DOHH2 (cell line): ENCODE measurements around the gene YPEL5.

Experiments
- H3F3A ChIP-seq: fragments of 200-600 bp; sonication (generic), shearing (Covaris generic); 2 replicates; pipeline ENCODE4 v1.6.0; 2016; ENCODE audit warnings: antibody characterized with exemption, mild to moderate bottlenecking; ENCODE audit not compliant: control insufficient read depth, insufficient read depth
- H3K27ac ChIP-seq: fragments of 200-600 bp; sonication (generic); 2 replicates; pipeline ENCODE4 v1.5.1; 2014; ENCODE audit warnings: low read depth, mild to moderate bottlenecking, low read length, moderate library complexity
- H3K27me3 ChIP-seq: fragments of 200-600 bp; sonication (generic); 2 replicates; pipeline ENCODE4 v1.6.1; 2014; ENCODE audit warnings: mild to moderate bottlenecking, low read length, mixed read lengths; ENCODE audit not compliant: control insufficient read depth
- H3K36me3 ChIP-seq: fragments of 200-600 bp; sonication (generic); 2 replicates; pipeline ENCODE4 v1.6.1; 2014; ENCODE audit warnings: mild to moderate bottlenecking, low read length, moderate library complexity, mixed read lengths; ENCODE audit not compliant: control insufficient read depth
- H3K4me1 ChIP-seq: fragments of 200-600 bp; sonication (generic); 2 replicates; pipeline ENCODE4 v1.6.1; 2014; ENCODE audit warnings: mild to moderate bottlenecking, low read length, mixed read lengths; ENCODE audit not compliant: control insufficient read depth
- H3K4me2 ChIP-seq: fragments of 200-600 bp; sonication (generic); 2 replicates; pipeline ENCODE4 v1.6.0; 2014; ENCODE audit warnings: mild to moderate bottlenecking, low read length, moderate library complexity
- H3K4me3 ChIP-seq: fragments of 200-600 bp; sonication (generic); 2 replicates; pipeline ENCODE4 v1.5.1; 2014; ENCODE audit warnings: mild to moderate bottlenecking, low read length, mixed read lengths
- H3K79me2 ChIP-seq: fragments of 200-600 bp; sonication (generic); 2 replicates; pipeline ENCODE4 v1.6.1; 2014; ENCODE audit warnings: mild to moderate bottlenecking, low read length, mixed read lengths; ENCODE audit not compliant: control insufficient read depth
- H3K9me2 ChIP-seq: fragments of 200-600 bp; sonication (generic); replicated peaks from 2 replicates; pipeline ENCODE4 v1.6.1; 2014; ENCODE audit warnings: mild to moderate bottlenecking, low read length, mixed read lengths; ENCODE audit not compliant: control insufficient read depth
- H3K9me3 ChIP-seq: fragments of 200-600 bp; sonication (generic); 2 replicates; pipeline ENCODE4 v1.6.1; 2014; ENCODE audit warnings: antibody characterized with exemption, low read length, mixed read lengths; ENCODE audit not compliant: control insufficient read depth, insufficient read depth
- H4K20me1 ChIP-seq: fragments of 200-600 bp; sonication (generic); 2 replicates; pipeline ENCODE4 v1.6.0; 2014; ENCODE audit warnings: low read depth, mild to moderate bottlenecking, antibody characterized with exemption, low read length, moderate library complexity; ENCODE audit not compliant: control insufficient read depth, insufficient read depth
- EZH2phosphoT487 ChIP-seq: fragments of 200-600 bp; sonication (generic); IDR thresholded peaks from 2 replicates; pipeline ENCODE4 v1.6.1; 2017; ENCODE audit warnings: borderline replicate concordance, mild to moderate bottlenecking, antibody characterized with exemption, low read length, moderate library complexity, mixed read lengths
- TF ChIP-seq, protein P1 (sequence below): fragments of 200-600 bp; sonication (generic); IDR thresholded peaks from one replicate; pipeline ENCODE4 v1.5.1; 2014; ENCODE audit warnings: antibody characterized with exemption, mild to moderate bottlenecking, low read depth, low read length; ENCODE audit not compliant: poor library complexity, severe bottlenecking

The YPEL5 gene

DNA sequence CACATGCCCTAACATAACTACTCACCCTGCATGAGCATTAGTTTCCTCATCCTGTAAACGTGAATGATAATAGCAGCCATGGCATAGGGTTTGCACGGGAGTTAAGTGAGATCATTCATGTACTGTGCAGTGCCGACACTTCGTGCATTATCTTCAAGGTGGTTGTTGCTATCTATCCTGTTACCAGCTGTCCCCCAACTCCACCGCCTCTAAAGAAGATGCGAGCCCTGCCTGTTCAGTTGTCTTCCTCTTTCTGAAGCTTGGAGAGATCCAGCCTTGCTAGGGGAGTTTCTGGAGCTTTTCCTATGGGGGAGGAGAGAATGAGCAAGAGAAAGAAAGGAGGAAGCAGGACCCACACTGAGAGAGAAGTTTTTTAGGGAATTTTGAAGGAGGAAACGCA is 34.4 kb downstream of the YPEL5 start:
- Histone ChIP-seq H3K27ac (no peak overlapping the region), H4K20me1 (no peaks in the 10 kb centered on the region), H3K27me3 (peaks cover 5% of the 10 kb centered on the region; the same call in 1 of the 2 replicates), H3K9me3 (no peaks in the 10 kb centered on the region), H3K4me2 (no peak overlapping the region), H3K36me3 (no peaks in the 10 kb centered on the region), H3K4me3 (no peak overlapping the region), H3K4me1 (no peaks in the 10 kb centered on the region), H3F3A (no peaks in the 10 kb centered on the region), H3K9me2 (no peaks in the 10 kb centered on the region), H3K79me2 (no peaks in the 10 kb centered on the region)
- TF ChIP-seq, protein P1, sequence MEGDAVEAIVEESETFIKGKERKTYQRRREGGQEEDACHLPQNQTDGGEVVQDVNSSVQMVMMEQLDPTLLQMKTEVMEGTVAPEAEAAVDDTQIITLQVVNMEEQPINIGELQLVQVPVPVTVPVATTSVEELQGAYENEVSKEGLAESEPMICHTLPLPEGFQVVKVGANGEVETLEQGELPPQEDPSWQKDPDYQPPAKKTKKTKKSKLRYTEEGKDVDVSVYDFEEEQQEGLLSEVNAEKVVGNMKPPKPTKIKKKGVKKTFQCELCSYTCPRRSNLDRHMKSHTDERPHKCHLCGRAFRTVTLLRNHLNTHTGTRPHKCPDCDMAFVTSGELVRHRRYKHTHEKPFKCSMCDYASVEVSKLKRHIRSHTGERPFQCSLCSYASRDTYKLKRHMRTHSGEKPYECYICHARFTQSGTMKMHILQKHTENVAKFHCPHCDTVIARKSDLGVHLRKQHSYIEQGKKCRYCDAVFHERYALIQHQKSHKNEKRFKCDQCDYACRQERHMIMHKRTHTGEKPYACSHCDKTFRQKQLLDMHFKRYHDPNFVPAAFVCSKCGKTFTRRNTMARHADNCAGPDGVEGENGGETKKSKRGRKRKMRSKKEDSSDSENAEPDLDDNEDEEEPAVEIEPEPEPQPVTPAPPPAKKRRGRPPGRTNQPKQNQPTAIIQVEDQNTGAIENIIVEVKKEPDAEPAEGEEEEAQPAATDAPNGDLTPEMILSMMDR: no peak
- TF ChIP-seq EZH2phosphoT487: no peak

DNA sequence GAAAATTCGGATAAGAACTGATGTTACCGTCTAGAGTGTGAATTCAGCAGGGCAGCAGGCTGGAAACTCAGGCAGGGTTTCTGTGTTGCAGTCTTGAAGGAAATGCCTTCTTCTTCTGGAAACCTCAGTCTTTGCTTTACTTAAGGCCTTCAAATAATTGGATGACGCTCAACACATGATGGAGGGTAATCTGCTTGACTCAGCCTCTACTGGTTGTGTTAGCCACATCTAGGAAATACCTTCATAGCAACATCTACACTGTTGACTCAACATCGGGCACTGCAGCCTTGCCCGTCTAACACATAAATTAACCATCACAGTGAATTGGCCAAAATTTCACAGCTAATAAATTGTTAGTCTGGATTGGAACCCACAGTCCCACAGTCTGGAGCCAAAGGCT is 37.2 kb downstream of the YPEL5 start:
- Histone ChIP-seq H3K27ac (no peak overlapping the region), H3K4me3 (no peak overlapping the region), H3K9me3 (no peaks in the 10 kb centered on the region), H3F3A (no peaks in the 10 kb centered on the region), H3K9me2 (no peaks in the 10 kb centered on the region), H3K4me2 (no peak overlapping the region), H3K36me3 (no peaks in the 10 kb centered on the region), H3K4me1 (peaks cover 6% of the 10 kb centered on the region; the same call in 1 of the 2 replicates), H3K27me3 (peaks cover 5% of the 10 kb centered on the region; the same call in 1 of the 2 replicates), H4K20me1 (no peaks in the 10 kb centered on the region), H3K79me2 (no peaks in the 10 kb centered on the region)
- TF ChIP-seq, protein P1: no peak
- no peak for TF ChIP-seq EZH2phosphoT487

DNA sequence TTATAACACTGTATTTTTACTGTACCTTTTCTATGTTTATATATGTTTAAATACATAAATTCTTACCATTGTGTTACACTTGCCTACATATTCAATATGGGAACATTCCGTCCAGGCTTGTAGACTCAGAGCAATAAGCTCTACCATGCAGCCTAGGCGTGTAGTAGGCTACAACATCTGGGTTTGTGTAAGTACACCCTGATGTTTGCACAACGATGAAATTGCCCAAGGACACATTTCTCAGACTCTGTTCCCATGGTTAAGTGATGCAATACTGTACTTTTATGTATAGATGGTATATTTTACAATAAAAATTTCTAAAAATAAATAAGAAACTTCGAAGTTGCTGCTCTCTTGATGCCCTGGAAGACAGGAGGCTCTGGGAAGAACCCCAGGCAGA is 38.4 kb downstream of the YPEL5 start:
- peaks cover 5% of the 10 kb centered on the region; the same call in 1 of the 2 replicates for H3K27me3 ChIP-seq
- H3K4me2 ChIP-seq: no peak overlapping the region
- H3K4me3 ChIP-seq: no peak overlapping the region
- no peaks in the 10 kb centered on the region for H3K36me3 ChIP-seq
- TF ChIP-seq, protein P1: no peak
- TF ChIP-seq EZH2phosphoT487: no peak
- H3K79me2 ChIP-seq: no peaks in the 10 kb centered on the region
- H3K4me1 ChIP-seq: peaks cover 6% of the 10 kb centered on the region; the same call in 1 of the 2 replicates
- H3K9me3 ChIP-seq: no peaks in the 10 kb centered on the region
- H3K9me2 ChIP-seq: no peaks in the 10 kb centered on the region
- no peak overlapping the region for H3K27ac ChIP-seq
- H4K20me1 ChIP-seq: no peaks in the 10 kb centered on the region
- H3F3A ChIP-seq: no peaks in the 10 kb centered on the region
